HTERT RPE-1 (cell line): ENCODE results near the gene MKRN2OS.

Source experiments
- in situ Hi-C: fragments of 300-500 bp; cut with MboI; formaldehyde crosslinking; loops from 4 replicates; pipeline ENCODE4 v1.14.3; 2020; ENCODE audit warnings: low sequenced_read_pairs

Gene MKRN2OS

GRCh38 chr3:12515631-12516030 is 29.7 kb downstream of the MKRN2OS start:
- in situ Hi-C loops, result no loop called here

DNA sequence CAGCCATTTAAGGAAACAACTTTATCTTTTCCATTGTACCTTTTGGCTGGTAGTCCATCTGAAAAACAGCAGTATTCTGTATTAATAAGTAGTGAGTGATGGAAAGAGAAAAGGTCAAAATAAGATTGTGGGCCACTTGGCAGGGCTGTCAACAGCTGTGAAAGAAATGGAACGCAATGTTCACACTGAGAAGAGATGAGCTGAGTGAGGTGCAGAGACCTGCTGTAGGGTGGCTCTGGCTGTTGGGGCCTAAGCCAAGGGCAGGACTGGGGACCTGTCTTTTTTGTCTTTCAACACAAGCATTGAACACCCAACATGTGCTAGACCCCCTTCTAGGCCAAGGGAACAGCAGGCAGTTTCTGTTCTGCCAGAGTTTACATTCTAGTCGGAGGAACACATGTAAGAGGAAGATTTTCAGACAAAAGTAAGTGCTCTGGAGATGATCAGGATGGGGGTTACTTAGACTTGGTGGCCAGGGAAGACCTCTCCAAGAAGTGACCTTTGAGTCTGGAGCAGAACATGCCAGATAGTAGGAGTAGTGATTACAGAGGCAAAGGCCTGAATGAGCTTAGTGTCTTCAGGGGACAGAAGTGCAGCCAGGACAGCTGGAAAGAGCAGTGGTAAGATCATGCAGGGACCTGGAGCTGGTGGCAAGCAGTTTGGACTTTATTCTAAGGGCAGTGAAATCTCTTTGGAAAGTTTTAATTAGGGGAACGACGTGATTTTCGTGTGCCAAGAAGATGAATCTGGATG is 31.4 kb downstream of the MKRN2OS start:
- in situ Hi-C loops, result no loop called here

GRCh38 chr3:12512534-12513118 is 32.7 kb downstream of the MKRN2OS start:
- in situ Hi-C loops, result no loop called here

DNA sequence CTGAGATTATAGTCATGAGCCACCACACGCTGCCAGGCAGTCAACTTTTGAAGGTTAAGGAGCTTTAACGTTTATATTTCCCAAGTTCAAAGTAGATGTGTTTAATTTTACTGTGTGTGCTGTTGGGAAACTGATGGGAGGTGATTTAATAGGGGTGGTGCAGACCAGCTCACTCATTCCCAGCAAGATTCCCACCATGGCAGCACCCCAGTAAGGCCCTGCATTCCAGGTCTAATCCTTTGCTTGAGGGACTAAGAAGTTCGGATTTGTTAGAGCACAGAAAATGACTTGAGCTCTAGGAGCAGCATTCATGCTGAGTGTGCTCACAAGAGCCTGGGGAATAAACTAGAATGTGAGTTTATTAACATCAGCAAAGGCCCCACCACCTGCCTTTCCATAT is 35.8 kb downstream of the MKRN2OS start:
- in situ Hi-C loops, result no loop called here

GRCh38 chr3:12508291-12508700 is 37.0 kb downstream of the MKRN2OS start:
- in situ Hi-C loops, result no loop called here

GRCh38 chr3:12507591-12508281 is 37.6 kb downstream of the MKRN2OS start:
- in situ Hi-C loops, result no loop called here

- in situ Hi-C loops, result no loop called here
These were observed 39.0 kb downstream of the MKRN2OS start for GRCh38 chr3:12506201-12506709.

DNA sequence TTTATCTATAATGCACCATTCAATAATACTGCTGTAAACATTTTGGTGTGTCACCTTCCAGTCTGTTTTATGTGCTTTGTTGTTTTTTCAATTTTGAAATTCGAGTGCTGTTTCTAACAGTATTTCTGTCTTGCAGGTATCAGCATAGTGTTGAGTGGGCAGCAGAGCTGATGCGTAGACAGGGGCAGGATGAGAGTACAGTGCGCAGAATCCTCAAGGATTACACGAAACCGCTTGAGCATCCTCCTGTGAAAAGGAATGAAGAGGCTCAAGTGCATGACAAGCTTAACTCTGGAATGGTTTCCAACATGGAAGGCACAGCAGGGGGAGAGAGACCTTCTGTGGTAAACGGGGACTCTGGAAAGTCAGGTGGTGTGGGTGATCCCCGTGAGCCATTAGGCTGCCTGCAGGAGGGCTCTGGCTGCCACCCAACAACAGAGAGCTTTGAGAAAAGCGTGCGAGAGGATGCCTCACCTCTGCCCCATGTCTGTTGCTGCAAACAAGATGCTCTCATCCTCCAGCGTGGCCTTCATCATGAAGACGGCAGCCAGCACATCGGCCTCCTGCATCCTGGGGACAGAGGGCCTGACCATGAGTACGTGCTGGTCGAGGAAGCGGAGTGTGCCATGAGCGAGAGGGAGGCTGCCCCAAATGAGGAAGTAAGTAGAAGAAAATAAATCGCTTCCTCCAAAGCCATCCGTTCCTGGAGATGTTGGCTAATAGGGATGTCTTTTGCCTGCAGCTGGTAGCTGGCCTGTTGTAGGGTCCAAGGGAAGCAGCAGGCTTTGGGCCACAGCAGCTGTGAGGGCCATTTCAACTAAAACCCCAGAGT is 42.0 kb downstream of the MKRN2OS start:
- in situ Hi-C loops, result no loop called here

DNA sequence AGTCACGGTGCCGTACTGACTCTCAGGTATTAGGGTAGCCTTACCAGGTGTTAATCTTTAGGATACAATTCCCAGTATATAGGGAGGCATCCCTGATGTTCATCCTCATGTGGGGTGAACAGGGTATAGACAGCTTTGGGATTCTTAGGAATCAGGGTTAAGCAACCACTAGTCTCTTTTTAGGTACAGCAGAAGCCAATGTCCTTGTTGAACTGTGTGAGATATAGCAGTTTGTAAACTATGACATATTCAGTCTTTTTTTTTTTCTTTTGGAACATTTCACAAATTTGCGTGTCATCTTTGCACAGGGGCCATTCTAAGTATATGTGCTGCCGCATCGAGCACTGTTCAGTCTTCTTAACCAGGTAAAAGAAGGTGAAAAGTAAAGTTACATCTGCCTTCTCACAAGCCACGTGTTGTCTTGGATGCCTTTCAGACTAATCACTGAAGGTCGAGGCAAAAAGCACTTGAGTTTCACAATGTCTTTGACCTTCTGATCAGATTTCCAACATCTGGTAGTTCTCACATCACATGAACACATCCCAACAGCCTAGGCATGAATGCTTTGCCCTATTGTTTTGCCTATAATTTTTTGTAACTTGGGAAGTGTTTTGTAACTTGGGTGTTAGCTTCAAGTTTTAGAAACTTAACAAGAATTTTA is 43.8 kb downstream of the MKRN2OS start:
- in situ Hi-C loops, result no loop called here

- in situ Hi-C loops, result no loop called here
These were observed 45.8 kb downstream of the MKRN2OS start for GRCh38 chr3:12499474-12499873.

DNA sequence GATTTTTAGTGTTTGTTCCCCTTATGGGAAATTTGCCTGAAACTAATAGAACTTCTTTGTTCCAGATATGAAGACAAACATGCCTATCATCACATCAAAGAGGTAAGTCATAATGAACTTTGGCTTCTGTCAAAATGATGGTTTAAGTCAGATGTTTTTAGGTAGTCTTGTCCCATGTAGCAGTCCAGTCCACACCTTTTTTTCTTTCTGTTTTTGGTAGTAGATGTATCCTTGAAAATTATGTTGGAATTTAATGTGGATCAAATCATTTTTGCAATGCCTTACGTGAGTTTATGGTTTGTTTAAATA is 48.9 kb downstream of the MKRN2OS start:
- in situ Hi-C loops, result no loop called here

DNA sequence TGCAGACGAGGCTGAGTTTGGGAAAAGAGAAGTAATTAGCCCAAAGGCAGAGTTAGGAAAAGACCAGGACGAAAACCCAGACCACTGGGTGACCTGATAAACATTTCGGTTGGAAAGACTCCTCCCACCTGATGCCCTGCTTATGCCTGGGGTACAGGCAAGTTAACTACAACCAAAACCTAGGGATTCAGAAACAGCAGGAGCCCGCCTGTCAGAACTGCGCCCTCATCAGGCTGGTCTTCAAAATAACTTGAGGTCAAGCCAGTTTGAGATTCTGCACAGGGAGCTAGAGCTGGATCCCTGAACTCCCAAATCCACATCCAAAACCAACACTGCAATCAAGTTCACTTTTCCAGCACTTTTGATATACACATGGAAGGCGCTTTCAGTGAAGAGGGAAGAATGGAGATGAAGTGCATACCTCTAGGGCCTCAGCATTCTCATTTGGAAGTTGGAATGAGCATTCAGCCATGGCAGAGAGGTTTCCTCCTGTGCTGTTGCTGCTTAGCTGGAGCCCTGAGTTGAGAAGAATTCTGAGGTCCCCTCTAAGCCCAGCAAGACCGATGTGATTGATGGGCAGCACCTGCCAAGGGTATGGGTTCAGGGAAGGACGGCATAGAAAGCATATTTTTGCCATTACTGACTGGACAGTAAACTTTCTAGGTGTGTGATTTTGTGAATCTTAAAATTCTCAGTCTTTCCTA is 49.4 kb downstream of the MKRN2OS start:
- in situ Hi-C loops, result no loop called here

DNA sequence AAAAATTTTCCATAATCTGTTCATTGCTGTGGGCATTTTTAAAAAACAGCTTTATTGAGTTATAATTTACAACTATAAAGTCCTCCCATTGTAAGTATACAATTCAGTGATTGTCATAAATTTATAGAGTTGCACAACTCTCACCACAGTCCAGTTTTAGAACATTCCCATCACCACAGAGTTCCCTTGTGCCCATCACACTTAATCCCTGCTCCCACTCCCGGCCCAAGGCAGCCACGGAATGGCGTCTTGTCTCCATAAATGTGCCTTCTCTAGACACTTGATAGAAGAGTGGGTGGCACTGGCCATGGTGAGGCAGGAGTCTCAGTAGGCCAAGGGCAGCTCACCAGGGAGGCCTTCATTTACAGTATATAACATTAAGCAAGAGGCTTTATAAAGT is 54.8 kb downstream of the MKRN2OS start:
- in situ Hi-C loops, result no loop called here

GRCh38 chr3:12489832-12490231 is 55.5 kb downstream of the MKRN2OS start:
- in situ Hi-C loops, result no loop called here
